HCT116 (cell line): ENCODE measurements around the gene MANSC1. TPM values are rescaled to one million over a fixed set of nuclear protein-coding genes. Genes with fewer than 3 reads are reported as not detected.

ENCODE experiments used
- ATAC-seq: fragments of 200-7000 bp; cut with Tn5 transposase; 2 replicates; pipeline ENCODE4 v1.9.1; 2020; ENCODE audit warnings: mild to moderate bottlenecking, moderate library complexity
- BruUV-seq: library from RNA; stranded (reverse); fragments of 400-500 nt; replicated peaks from 2 replicates; lab custom pipeline; 2021; lab: Mats Ljungman, UMichigan
- CTCF ChIA-PET: fragments of 300-600 bp; sonication (Branson Sonifier 250); formaldehyde crosslinking; loops from one replicate; lab custom pipeline; 2021; ENCODE audit warnings: antibody characterized with exemption; lab: Charles Lee
- POLR2A ChIA-PET: fragments of 300-600, 350-600 bp; sonication (Branson Sonifier 250); formaldehyde crosslinking; loops from one replicate; lab custom pipeline; 2021; ENCODE audit warnings: antibody characterized with exemption; lab: Charles Lee
- RAD21 ChIA-PET, 2 experiments: fragments of 300-600 bp; sonication (Branson Sonifier 250); formaldehyde crosslinking; loops; one replicate each; lab custom pipeline; 2023; ENCODE audit warnings: low total read pairs in 2 of 2; ENCODE audit not compliant: uncharacterized antibody in 2 of 2, unreplicated experiment in 2 of 2, low non-redundant PET in 1 of 2; lab: Charles Lee
- DNase-seq: peaks from one replicate; pipeline ENCODE4 v3.0.0-alpha.2; 2010; ENCODE audit warnings: low read depth, low spot score
- H2AFZ ChIP-seq: fragments of 200-600 bp; shearing (Covaris generic), sonication (generic); 2 replicates; pipeline ENCODE4 v1.6.1; 2017; ENCODE audit warnings: low read depth, mixed run types, mixed read lengths, antibody characterized with exemption, low read length; ENCODE audit not compliant: poor library complexity, severe bottlenecking
- H3K27ac ChIP-seq: 2 replicates; pipeline ENCODE4 v1.5.1; 2012; ENCODE audit warnings: low read depth, low read length
- H3K27me3 ChIP-seq: fragments of 200-600 bp; sonication (generic); 2 replicates; pipeline ENCODE4 v1.6.1; 2016; ENCODE audit warnings: mixed run types, low read length, mixed read lengths; ENCODE audit not compliant: insufficient read depth
- H3K36me3 ChIP-seq, 2 experiments: fragments of 200-500 bp in 1 of 2; fragments of 200-600 bp in 1 of 2; sonication (Bioruptor generic) in 1 of 2; sonication (generic) in 1 of 2; 2 replicates each; pipeline versions ENCODE4 v1.5.1 to v1.6.1; 2014 to 2016; ENCODE audit warnings: low read length in 2 of 2, inconsistent platforms in 1 of 2, mixed read lengths in 1 of 2, mixed run types in 1 of 2; ENCODE audit not compliant: insufficient read depth in 2 of 2, control insufficient read depth in 1 of 2
- H3K4me1 ChIP-seq, 2 experiments: fragments of 200-600 bp in 1 of 2; sonication (generic) in 1 of 2; 2 replicates each; pipeline versions ENCODE4 v1.5.1 to v1.6.1; 2012 to 2017; ENCODE audit warnings: low read length in 2 of 2, inconsistent platforms in 1 of 2, mild to moderate bottlenecking in 1 of 2, mixed read lengths in 1 of 2, mixed run types in 1 of 2, moderate library complexity in 1 of 2; ENCODE audit not compliant: insufficient read depth in 2 of 2, control insufficient read depth in 1 of 2
- H3K4me2 ChIP-seq: fragments of 200-600 bp; sonication (generic); 2 replicates; pipeline ENCODE4 v1.6.1; 2017; ENCODE audit warnings: mixed run types, low read length, mixed read lengths
- H3K4me3 ChIP-seq, 2 experiments: fragments of 200-600 bp in 1 of 2; sonication (generic) in 1 of 2; replicated peaks in 1 of 2; 2 replicates each; pipeline ENCODE4 v1.5.1; 2011 to 2016; ENCODE audit warnings: low read length in 2 of 2, control low read depth in 1 of 2, low read depth in 1 of 2, mild to moderate bottlenecking in 1 of 2, mixed read lengths in 1 of 2, mixed run types in 1 of 2
- H3K79me2 ChIP-seq: fragments of 200-600 bp; sonication (generic); 2 replicates; pipeline ENCODE4 v1.6.1; 2017; ENCODE audit warnings: mild to moderate bottlenecking, mixed run types, low read length, moderate library complexity, mixed read lengths; ENCODE audit not compliant: insufficient read depth
- H3K9ac ChIP-seq: fragments of 200-600 bp; sonication (generic); 2 replicates; pipeline ENCODE4 v1.6.1; 2016; ENCODE audit warnings: low read length, mixed read lengths
- H3K9me2 ChIP-seq: fragments of 200-600 bp; sonication (generic), shearing (Covaris generic); 2 replicates; pipeline ENCODE4 v1.6.1; 2017; ENCODE audit warnings: mixed run types, mild to moderate bottlenecking, moderate library complexity; ENCODE audit not compliant: insufficient read depth
- H3K9me3 ChIP-seq, 2 experiments: fragments of 200-500 bp in 1 of 2; fragments of 200-600 bp in 1 of 2; sonication (Bioruptor generic) in 1 of 2; sonication (generic) in 1 of 2; 2 replicates each; pipeline ENCODE4 v1.6.1; 2014 to 2017; ENCODE audit warnings: low read length in 2 of 2, mixed read lengths in 2 of 2, inconsistent platforms in 1 of 2, low read depth in 1 of 2, mild to moderate bottlenecking in 1 of 2, mixed run types in 1 of 2, moderate library complexity in 1 of 2; ENCODE audit not compliant: control insufficient read depth in 1 of 2, insufficient read depth in 1 of 2
- H4K20me1 ChIP-seq: fragments of 200-600 bp; sonication (generic), shearing (Covaris generic); 2 replicates; pipeline ENCODE4 v1.6.1; 2017; ENCODE audit warnings: mixed run types, mild to moderate bottlenecking, moderate library complexity; ENCODE audit not compliant: insufficient read depth
- CBX3 ChIP-seq: IDR thresholded peaks from 2 replicates; pipeline ENCODE4 v1.6.1; 2012; ENCODE audit warnings: low read depth
- CEBPB ChIP-seq: IDR thresholded peaks from 2 replicates; pipeline ENCODE4 v1.6.1; 2012; ENCODE audit warnings: low read depth
- EGR1 ChIP-seq: IDR thresholded peaks from 2 replicates; pipeline ENCODE4 v1.6.1; 2012; ENCODE audit warnings: low read depth
- EZH2phosphoT487 ChIP-seq: fragments of 200-600 bp; IDR thresholded peaks from 2 replicates; pipeline ENCODE4 v1.6.1; 2018; ENCODE audit warnings: antibody characterized with exemption, borderline replicate concordance
- JUND ChIP-seq: IDR thresholded peaks from 2 replicates; pipeline ENCODE4 v1.6.1; 2012
- POLR2AphosphoS5 ChIP-seq: IDR thresholded peaks from 2 replicates; pipeline ENCODE4 v1.6.1; 2011; ENCODE audit warnings: mild to moderate bottlenecking, low read depth, low read length, moderate library complexity
- RAD21 ChIP-seq: IDR thresholded peaks from 2 replicates; pipeline ENCODE4 v1.6.1; 2012; ENCODE audit warnings: low read depth, mild to moderate bottlenecking
- REST ChIP-seq: IDR thresholded peaks from 2 replicates; pipeline ENCODE4 v1.6.1; 2012; ENCODE audit warnings: low read depth
- SIN3A ChIP-seq: IDR thresholded peaks from 2 replicates; pipeline ENCODE4 v1.6.1; 2012; ENCODE audit warnings: low read depth
- SP1 ChIP-seq: IDR thresholded peaks from 2 replicates; pipeline ENCODE4 v1.6.1; 2012; ENCODE audit warnings: low read depth
- SRF ChIP-seq: IDR thresholded peaks from 2 replicates; pipeline ENCODE4 v1.6.1; 2012; ENCODE audit warnings: low read depth
- YY1 ChIP-seq: IDR thresholded peaks from 2 replicates; pipeline ENCODE4 v1.6.1; 2011; ENCODE audit warnings: low read length, low read depth, moderate library complexity, mild to moderate bottlenecking; ENCODE audit not compliant: insufficient replicate concordance; ENCODE audit errors: extremely low read depth
- ZFX ChIP-seq: fragments of 450-650 bp; IDR thresholded peaks from 2 replicates; pipeline ENCODE4 v1.6.1; 2017
- ZNF274 ChIP-seq: fragments of 200-500 bp; sonication (Bioruptor generic); IDR thresholded peaks from 2 replicates; pipeline ENCODE4 v1.6.1; 2014; ENCODE audit warnings: mild to moderate bottlenecking, low read depth, low read length, inconsistent platforms
- intact Hi-C: fragments of 100-400 bp; cut with micrococcal nuclease; formaldehyde crosslinking; loops from 2 replicates; pipeline ENCODE4 v1.10.0; 2022
- total RNA-seq: library from RNA; stranded (reverse); gene quantifications from one replicate; pipeline ENCODE4 v1.2.1, GENCODE V29; 2021; ENCODE audit not compliant: unreplicated experiment
- TF ChIP-seq, protein P1 (sequence below): IDR thresholded peaks from 2 replicates; pipeline ENCODE4 v1.6.1; 2012
- TF ChIP-seq, protein P2 (sequence below), 3 experiments: fragments of 200-600 bp in 1 of 3; sonication (generic) in 1 of 3; IDR thresholded peaks in 2 of 3; conservative IDR thresholded peaks in 1 of 3; 2 replicates each; pipeline ENCODE4 v1.5.1; 2012 to 2017; ENCODE audit warnings: low read depth in 2 of 3, low read length in 2 of 3, antibody characterized with exemption in 1 of 3, borderline replicate concordance in 1 of 3, control low read depth in 1 of 3, mild to moderate bottlenecking in 1 of 3, mixed read lengths in 1 of 3, mixed run types in 1 of 3, moderate library complexity in 1 of 3; ENCODE audit not compliant: insufficient read depth in 1 of 3
- TF ChIP-seq, protein P3 (sequence below): IDR thresholded peaks from 2 replicates; pipeline ENCODE4 v1.6.1; 2012

MANSC1 gene
- total RNA-seq, 1 experiment from 2014 or later = 0.20 TPM

GRCh38 chr12:12333407-12334366 lies 16.4 kb downstream of the MANSC1 start:
- H3K9ac ChIP-seq = no peak overlapping the region
- no peaks in the 10 kb centered on the region for H3K27me3 ChIP-seq
- H2AFZ ChIP-seq = peak overlapping the region; percentile 92
- POLR2A ChIA-PET = interaction anchor here (0.5 to 1.1 kb wide), 2 partner anchors 16 to 23 kb away, joined by 3 to 4 read pairs; partner anchors contain the start of gene BORCS5
- ATAC-seq = no peak
- BruUV-seq = no TSS peak
- no peaks in the 10 kb centered on the region for H3K9me2 ChIP-seq
- no peaks in the 10 kb centered on the region for H3K9me3 ChIP-seq
- no peaks in the 10 kb centered on the region for H4K20me1 ChIP-seq
- no peaks in the 10 kb centered on the region for H3K79me2 ChIP-seq
- peaks cover 0 to 14% of the 10 kb centered on the region in 2 experiments; a peak in 1 of 4 replicates for H3K4me1 ChIP-seq
- RAD21 ChIA-PET = interaction anchor here in 1 of 2 experiments (0.7 kb wide), 1 partner anchor 248 kb away, joined by 4 read pairs; no protein-coding TSS in a partner anchor
- no peak overlapping the region for H3K4me3 ChIP-seq
- no peak overlapping the region for H3K27ac ChIP-seq
- intact Hi-C loops = loop anchor here (1.0 to 5.0 kb wide), 2 partner anchors 252 to 751 kb away; no protein-coding TSS in a partner anchor
- no peak for DNase-seq
- no peaks in the 10 kb centered on the region for H3K36me3 ChIP-seq
- CTCF ChIA-PET = interaction anchor here (1.2 to 2.0 kb wide), 4 partner anchors 9 to 754 kb away, joined by 3 to 6 read pairs (median 4); no protein-coding TSS in a partner anchor
- peak overlapping the region; percentile 48; the same call in 1 of the 2 replicates for H3K4me2 ChIP-seq
- TF ChIP-seq JUND = no peak
- no peak for TF ChIP-seq SP1
- TF ChIP-seq CBX3 = no peak
- TF ChIP-seq, protein P1, sequence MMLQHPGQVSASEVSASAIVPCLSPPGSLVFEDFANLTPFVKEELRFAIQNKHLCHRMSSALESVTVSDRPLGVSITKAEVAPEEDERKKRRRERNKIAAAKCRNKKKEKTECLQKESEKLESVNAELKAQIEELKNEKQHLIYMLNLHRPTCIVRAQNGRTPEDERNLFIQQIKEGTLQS = no peak
- no peak for TF ChIP-seq CEBPB
- no peak for TF ChIP-seq SRF
- TF ChIP-seq, protein P2, sequence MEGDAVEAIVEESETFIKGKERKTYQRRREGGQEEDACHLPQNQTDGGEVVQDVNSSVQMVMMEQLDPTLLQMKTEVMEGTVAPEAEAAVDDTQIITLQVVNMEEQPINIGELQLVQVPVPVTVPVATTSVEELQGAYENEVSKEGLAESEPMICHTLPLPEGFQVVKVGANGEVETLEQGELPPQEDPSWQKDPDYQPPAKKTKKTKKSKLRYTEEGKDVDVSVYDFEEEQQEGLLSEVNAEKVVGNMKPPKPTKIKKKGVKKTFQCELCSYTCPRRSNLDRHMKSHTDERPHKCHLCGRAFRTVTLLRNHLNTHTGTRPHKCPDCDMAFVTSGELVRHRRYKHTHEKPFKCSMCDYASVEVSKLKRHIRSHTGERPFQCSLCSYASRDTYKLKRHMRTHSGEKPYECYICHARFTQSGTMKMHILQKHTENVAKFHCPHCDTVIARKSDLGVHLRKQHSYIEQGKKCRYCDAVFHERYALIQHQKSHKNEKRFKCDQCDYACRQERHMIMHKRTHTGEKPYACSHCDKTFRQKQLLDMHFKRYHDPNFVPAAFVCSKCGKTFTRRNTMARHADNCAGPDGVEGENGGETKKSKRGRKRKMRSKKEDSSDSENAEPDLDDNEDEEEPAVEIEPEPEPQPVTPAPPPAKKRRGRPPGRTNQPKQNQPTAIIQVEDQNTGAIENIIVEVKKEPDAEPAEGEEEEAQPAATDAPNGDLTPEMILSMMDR (IDR thresholded peaks at IDR 0.05 in 2 of 3, conservative IDR thresholded peaks at IDR 0.05 in 1 of 3; ENCODE audit: borderline replicate concordance in 1 of 3, insufficient read depth in 1 of 3, low read depth in 2 of 3, low read length in 2 of 3) = no peak
- TF ChIP-seq SIN3A = no peak
- TF ChIP-seq EZH2phosphoT487 = no peak
- TF ChIP-seq, protein P3, sequence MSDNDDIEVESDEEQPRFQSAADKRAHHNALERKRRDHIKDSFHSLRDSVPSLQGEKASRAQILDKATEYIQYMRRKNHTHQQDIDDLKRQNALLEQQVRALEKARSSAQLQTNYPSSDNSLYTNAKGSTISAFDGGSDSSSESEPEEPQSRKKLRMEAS = no peak
- TF ChIP-seq POLR2AphosphoS5 = no peak
- TF ChIP-seq ZNF274 = no peak
- no peak for TF ChIP-seq RAD21
- TF ChIP-seq ZFX = no peak
- no peak for TF ChIP-seq REST
- no peak for TF ChIP-seq YY1
- TF ChIP-seq EGR1 = no peak
